Right atrium auricular region (tissue), 2 donors: ENCODE results near the gene LITAF. TPM values are rescaled to one million over a fixed set of nuclear protein-coding genes. Genes with fewer than 3 reads are reported as not detected.
"Not testable (repeated sequence)": the region's sequence is repeated elsewhere in the genome, so short reads cannot be mapped to it uniquely, and the experiment has no call there.

Experiments
- DNase-seq: peaks from one replicate; pipeline ENCODE4 v3.0.0-alpha.2; 2019; ENCODE audit warnings: low spot score
- H3K27ac ChIP-seq, 2 donors: fragments of 200-600 bp; sonication (generic); 1 replicate in 1 of 2; 2 replicates in 1 of 2; pipeline ENCODE4 v1.5.1; 2016 to 2019
- H3K27me3 ChIP-seq, 2 donors: fragments of 200-600 bp; sonication (generic); one replicate each; pipeline versions ENCODE4 v1.5.1 to v1.6.0; 2017 to 2019
- H3K36me3 ChIP-seq: fragments of 200-600 bp; sonication (generic); one replicate; pipeline ENCODE4 v1.5.1; 2016
- H3K4me1 ChIP-seq, 2 donors: fragments of 200-600 bp; sonication (generic); one replicate each; pipeline versions ENCODE4 v1.5.1 to v1.6.0; 2017 to 2019
- H3K4me3 ChIP-seq, 2 donors: fragments of 200-600 bp; sonication (generic); 1 replicate in 1 of 2; 2 replicates in 1 of 2; pipeline ENCODE4 v1.5.1; 2017 to 2019; ENCODE audit warnings: mild to moderate bottlenecking in 1 of 2, moderate library complexity in 1 of 2
- H3K9me3 ChIP-seq, 2 donors: fragments of 200-600 bp; sonication (generic); one replicate each; pipeline ENCODE4 v1.5.1; 2019
- total RNA-seq, 2 donors: library from RNA; depleted of rRNA; stranded (reverse); fragments of >200 nt; gene quantifications; one replicate each; pipeline ENCODE4 v1.1.0, GENCODE V29; 2016
- TF ChIP-seq, protein P1 (sequence below), 2 donors: fragments of 200-600 bp; sonication (generic); IDR thresholded peaks; one replicate each; pipeline ENCODE4 v1.5.1; 2019; ENCODE audit warnings: antibody characterized with exemption in 2 of 2

The LITAF gene
- total RNA-seq, 2 donors from 2014 or later = 48.1 to 50.7 TPM

DNA sequence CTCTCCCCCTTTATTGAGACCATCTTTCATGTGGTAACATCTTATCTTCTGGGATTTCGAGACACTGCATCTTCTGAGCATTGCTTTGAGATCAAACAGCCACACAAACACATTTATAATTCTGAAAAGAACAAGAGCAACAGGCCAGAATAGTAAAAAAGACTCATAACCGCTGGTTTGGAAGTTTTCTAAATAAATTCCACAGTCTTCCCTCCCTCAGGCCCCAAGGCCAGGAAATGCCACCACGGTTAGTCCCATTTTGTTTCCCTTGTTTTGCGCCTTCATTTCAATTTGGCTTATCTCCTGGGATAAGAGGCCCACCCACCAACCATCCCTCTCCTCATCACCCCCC lies 25.3 kb downstream of the LITAF start:
- Histone ChIP-seq H3K27ac (peak overlapping the region; percentile 48 to 61), H3K4me1 (peaks cover 0 to 36% of the 10 kb centered on the region in 2 donors), H3K27me3 (no peaks in the 10 kb centered on the region), H3K9me3 (peaks cover 0 to under 1% of the 10 kb centered on the region in 2 donors), H3K36me3 (peaks cover under 1% of the 10 kb centered on the region), H3K4me3 (no peak overlapping the region)
- no peak for DNase-seq
- TF ChIP-seq, protein P1, sequence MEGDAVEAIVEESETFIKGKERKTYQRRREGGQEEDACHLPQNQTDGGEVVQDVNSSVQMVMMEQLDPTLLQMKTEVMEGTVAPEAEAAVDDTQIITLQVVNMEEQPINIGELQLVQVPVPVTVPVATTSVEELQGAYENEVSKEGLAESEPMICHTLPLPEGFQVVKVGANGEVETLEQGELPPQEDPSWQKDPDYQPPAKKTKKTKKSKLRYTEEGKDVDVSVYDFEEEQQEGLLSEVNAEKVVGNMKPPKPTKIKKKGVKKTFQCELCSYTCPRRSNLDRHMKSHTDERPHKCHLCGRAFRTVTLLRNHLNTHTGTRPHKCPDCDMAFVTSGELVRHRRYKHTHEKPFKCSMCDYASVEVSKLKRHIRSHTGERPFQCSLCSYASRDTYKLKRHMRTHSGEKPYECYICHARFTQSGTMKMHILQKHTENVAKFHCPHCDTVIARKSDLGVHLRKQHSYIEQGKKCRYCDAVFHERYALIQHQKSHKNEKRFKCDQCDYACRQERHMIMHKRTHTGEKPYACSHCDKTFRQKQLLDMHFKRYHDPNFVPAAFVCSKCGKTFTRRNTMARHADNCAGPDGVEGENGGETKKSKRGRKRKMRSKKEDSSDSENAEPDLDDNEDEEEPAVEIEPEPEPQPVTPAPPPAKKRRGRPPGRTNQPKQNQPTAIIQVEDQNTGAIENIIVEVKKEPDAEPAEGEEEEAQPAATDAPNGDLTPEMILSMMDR (IDR thresholded peaks at IDR 0.05) = no peak

DNA sequence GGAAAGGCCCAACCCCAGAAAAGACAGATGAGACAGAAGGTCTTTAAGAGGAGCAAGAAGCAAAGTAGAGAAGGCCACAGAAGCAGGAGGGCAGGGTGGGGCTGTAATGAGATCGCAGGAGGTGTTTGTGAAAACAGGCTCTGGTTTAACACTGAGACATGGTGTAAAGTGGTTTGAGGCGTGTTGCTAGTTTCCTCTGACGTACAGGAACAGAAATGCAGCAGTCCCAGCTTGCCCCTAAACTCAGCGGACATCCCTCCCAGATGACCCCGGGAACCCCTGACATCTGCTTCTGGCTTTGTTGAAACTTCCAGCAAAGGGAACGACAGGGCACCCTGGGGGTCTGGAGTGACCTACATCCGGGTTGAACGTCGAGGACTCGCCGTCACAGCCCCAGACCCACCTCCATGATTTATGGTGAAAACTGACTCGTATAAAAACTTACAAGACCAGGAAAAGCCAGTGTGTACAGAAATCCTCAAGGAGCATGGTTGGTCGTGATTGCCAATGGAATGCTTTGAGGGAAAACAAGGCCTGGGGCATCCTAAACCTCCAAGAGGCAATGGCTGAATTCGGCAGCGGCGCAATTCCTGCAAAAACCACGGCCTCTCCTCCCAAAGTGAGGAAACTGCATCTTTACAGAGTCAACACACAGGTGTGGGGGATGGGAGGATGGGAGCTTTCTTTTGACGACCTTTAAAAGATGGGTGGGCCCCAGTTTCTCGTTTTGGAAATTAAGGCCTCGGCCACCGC lies 25.8 kb downstream of the LITAF start:
- no peaks in the 10 kb centered on the region for H3K27me3 ChIP-seq
- no peak for DNase-seq
- H3K27ac ChIP-seq = peak overlapping the region; percentile 48 to 61
- H3K4me1 ChIP-seq = peaks cover 0 to 36% of the 10 kb centered on the region in 2 donors
- no peak overlapping the region for H3K4me3 ChIP-seq
- TF ChIP-seq, protein P1 (IDR thresholded peaks at IDR 0.05) = no peak
- peaks cover 0 to 6% of the 10 kb centered on the region in 2 donors for H3K9me3 ChIP-seq
- H3K36me3 ChIP-seq = peaks cover 6% of the 10 kb centered on the region

DNA sequence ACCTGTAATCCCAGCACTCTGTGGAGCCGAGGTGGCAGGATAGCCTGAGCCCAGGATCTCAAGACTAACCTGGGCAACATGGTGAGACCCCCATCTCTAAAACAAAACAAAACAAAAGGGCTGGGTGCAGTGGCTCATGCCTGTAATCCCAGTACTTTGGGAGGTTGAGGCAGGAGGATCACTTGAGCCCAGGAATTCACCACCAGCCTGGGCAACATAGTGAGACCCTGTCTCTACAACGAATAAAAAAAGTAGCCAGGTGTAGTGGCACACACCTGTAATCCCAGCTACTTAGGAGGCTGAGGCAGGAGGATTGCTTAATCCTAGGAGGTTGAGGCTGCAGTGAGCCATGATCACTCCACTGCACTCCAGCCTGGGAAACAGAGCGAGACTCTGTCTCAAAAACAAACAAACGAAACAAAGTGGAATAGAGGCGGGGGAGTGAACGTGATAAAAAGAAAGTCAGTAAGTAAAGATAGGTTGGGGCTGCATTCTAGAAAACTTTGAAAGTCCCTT lies 28.4 kb downstream of the LITAF start:
- peak overlapping the region; percentile 46 to 60 for H3K27ac ChIP-seq
- H3K4me1 ChIP-seq = peaks cover 0 to 36% of the 10 kb centered on the region in 2 donors
- H3K9me3 ChIP-seq, H3K27me3 ChIP-seq, H3K4me3 ChIP-seq, DNase-seq: not testable (repeated sequence)
- H3K36me3 ChIP-seq = peaks cover 26% of the 10 kb centered on the region

DNA sequence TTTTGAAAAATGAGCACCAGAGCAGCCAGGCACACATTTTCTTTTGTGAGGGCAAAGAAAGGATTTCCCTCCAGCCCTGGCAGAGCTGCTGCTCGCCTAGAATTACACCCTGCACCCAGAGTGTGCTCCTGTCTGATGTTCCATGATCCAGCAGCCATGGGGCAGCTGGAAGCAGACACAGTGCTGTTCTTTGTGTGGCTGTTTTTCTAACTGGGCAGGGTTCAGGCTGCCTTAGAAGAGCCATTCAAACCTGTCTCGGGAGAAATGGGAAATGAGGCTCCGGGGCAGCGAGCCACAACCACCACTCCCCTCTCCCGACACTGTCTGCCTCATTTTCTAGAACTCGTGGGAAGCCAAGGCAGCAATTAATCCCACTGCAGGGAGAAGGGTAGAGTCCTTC lies 28.9 kb downstream of the LITAF start:
- H3K9me3 ChIP-seq = peaks cover 0 to 8% of the 10 kb centered on the region in 2 donors
- H3K36me3 ChIP-seq = peaks cover 32% of the 10 kb centered on the region
- no peaks in the 10 kb centered on the region for H3K27me3 ChIP-seq
- DNase-seq = peak; percentile 69
- TF ChIP-seq, protein P1 (IDR thresholded peaks at IDR 0.05) = no peak
- H3K27ac ChIP-seq = peak overlapping the region; percentile 46 to 60
- H3K4me3 ChIP-seq = no peak overlapping the region
- H3K4me1 ChIP-seq = peaks cover 0 to 41% of the 10 kb centered on the region in 2 donors

DNA sequence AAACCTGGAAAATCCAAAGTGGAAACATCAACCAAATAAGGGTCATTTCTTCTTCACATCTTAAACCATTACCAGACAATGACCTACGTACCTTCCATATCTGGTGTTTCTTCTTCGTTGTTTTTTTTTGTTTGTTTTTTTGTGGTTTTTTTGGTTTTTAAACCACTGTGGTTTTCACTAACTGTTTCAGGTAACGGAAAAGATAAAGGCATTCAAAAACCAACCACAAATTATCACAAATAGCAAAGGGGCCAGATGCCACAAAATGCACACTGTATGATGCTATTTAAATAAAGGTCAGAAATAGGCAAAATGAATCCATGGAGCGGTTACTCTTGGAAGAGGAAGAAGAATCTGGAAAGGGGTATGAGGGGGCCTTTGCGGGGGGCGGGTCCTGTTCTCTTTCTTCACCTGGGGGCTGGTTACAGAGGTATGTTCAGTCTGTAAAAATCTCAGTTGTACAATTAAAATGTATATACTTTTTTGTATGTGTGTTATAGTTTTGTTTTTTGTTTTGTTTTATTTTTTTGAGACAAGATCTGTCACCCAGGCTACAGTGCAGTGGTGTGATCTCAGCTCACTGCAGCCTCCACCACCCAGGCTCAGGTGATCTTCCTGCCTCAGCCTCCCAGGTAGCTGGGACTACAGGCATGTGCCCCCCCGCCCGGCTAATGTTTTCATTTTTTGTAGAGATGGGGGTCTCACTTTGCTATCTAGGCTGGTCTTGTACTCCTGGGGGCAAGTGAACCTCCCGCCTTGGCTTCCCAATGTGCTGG lies 29.6 kb downstream of the LITAF start:
- Histone ChIP-seq H3K27ac (peak overlapping the region; percentile 46 to 60), H3K27me3 (no peaks in the 10 kb centered on the region), H3K4me1 (peaks cover 0 to 45% of the 10 kb centered on the region in 2 donors), H3K4me3 (no peak overlapping the region), H3K36me3 (peaks cover 36% of the 10 kb centered on the region), H3K9me3 (peaks cover 0 to 8% of the 10 kb centered on the region in 2 donors)
- no peak for DNase-seq
- TF ChIP-seq, protein P1 (IDR thresholded peaks at IDR 0.05) = no peak

DNA sequence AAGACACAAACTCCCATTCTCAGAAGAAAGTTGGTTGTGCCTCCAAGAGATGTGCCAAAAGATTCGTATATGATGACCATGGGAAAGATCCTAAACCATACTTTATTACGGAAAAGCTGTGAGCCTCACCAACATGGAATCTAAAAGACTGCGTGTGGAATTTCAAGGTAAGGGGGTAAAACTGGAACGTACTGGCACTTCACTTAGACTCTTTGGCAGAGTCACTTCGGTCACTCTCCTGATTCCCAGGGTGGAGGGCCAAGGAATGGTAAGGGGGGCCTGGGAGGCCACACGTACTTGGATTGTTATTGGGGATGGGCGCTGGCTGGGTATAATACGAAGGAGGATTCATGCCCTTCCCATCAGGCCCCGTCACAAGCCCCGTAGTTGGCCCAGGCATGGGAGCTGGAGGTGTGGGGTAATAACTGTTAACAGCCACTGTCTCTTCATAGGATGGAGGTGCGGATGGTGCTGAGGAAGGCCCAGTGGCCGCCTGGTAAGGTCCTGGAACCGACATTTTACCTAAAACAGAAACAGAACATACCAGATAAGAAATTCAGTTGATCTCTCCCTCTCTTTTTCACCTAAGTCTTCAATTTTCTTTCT lies 30.4 kb downstream of the LITAF start:
- no peak overlapping the region for H3K27ac ChIP-seq
- peaks cover 38% of the 10 kb centered on the region for H3K36me3 ChIP-seq
- H3K4me1 ChIP-seq = peaks cover 0 to 38% of the 10 kb centered on the region in 2 donors
- DNase-seq = no peak
- no peak overlapping the region for H3K4me3 ChIP-seq
- no peaks in the 10 kb centered on the region for H3K27me3 ChIP-seq
- H3K9me3 ChIP-seq = peaks cover 0 to 8% of the 10 kb centered on the region in 2 donors
- TF ChIP-seq, protein P1 (IDR thresholded peaks at IDR 0.05) = no peak
